K562 (cell line): ENCODE measurements around the gene SLC19A1. TPM values are rescaled to one million over a fixed set of nuclear protein-coding genes. Genes with fewer than 3 reads are reported as not detected.

Experiments used
- ATAC-seq: fragments of 200-7000 bp; cut with Tn5 transposase; 3 replicates; pipeline ENCODE4 v1.9.1; 2020; ENCODE audit warnings: moderate library complexity
- BruUV-seq: library from RNA; stranded (reverse); fragments of 400-500 nt; replicated peaks from 2 replicates; lab custom pipeline; 2021; lab: Mats Ljungman, UMichigan
- CTCF ChIA-PET: fragments of 300-600 bp; formaldehyde crosslinking; extraction: SDS; loops from one replicate; lab custom pipeline; 2021; ENCODE audit warnings: low intra/inter-chr PET ratio; lab: Yijun Ruan, JAX
- POLR2A ChIA-PET: fragments of 300-600, 350-650 bp; sonication (Branson Sonifier 250); formaldehyde crosslinking; extraction: SDS; loops from one replicate; lab custom pipeline; 2021; ENCODE audit warnings: antibody characterized with exemption, inconsistent platforms; lab: Yijun Ruan, JAX
- DNase-seq, 4 experiments: peaks; one replicate each; pipeline versions ENCODE4 v3.0.0 to v3.0.0-alpha.2; 2011 to 2018; ENCODE audit warnings: low spot score in 3 of 4, mixed read lengths in 3 of 4; ENCODE audit errors: extremely low read depth in 1 of 4
- FAIRE-seq: peaks from 2 replicates; lab custom pipeline; 2011; peaks lifted over from hg19 to GRCh38; lab: Jason Lieb, UNC
- H2AFZ ChIP-seq: 2 replicates; pipeline ENCODE4 v1.6.0; 2011; ENCODE audit warnings: low read depth, low read length, control low read depth, inconsistent platforms
- H3K27ac ChIP-seq: fragments of 200-600 bp; 3 replicates; pipeline ENCODE4 v1.8.0; 2011; ENCODE audit warnings: low read depth, mild to moderate bottlenecking, control low read depth, inconsistent platforms, low read length, moderate library complexity, mixed read lengths; ENCODE audit errors: extremely low read depth
- H3K27me3 ChIP-seq, 2 experiments: fragments of 300-600 bp in 1 of 2; 2 replicates in 1 of 2; 3 replicates in 1 of 2; pipeline versions ENCODE4 v1.6.0 to v1.8.0; 2011; ENCODE audit warnings: inconsistent platforms in 2 of 2, low read length in 2 of 2, mild to moderate bottlenecking in 1 of 2, mixed read lengths in 1 of 2, moderate library complexity in 1 of 2; ENCODE audit not compliant: control insufficient read depth in 2 of 2, insufficient read depth in 2 of 2
- H3K36me3 ChIP-seq: fragments of 300-600 bp; 3 replicates; pipeline ENCODE4 v1.8.0; 2011; ENCODE audit warnings: mild to moderate bottlenecking, low read length, inconsistent platforms; ENCODE audit not compliant: control insufficient read depth, insufficient read depth
- H3K4me1 ChIP-seq, 2 experiments: fragments of 200-600 bp in 1 of 2; replicated peaks in 1 of 2; 2 replicates in 1 of 2; 3 replicates in 1 of 2; pipeline versions ENCODE4 v1.5.1 to v1.8.0; 2011; ENCODE audit warnings: inconsistent platforms in 2 of 2, low read length in 2 of 2, mild to moderate bottlenecking in 1 of 2, mixed read lengths in 1 of 2, moderate library complexity in 1 of 2; ENCODE audit not compliant: control insufficient read depth in 2 of 2, insufficient read depth in 2 of 2
- H3K4me2 ChIP-seq: 2 replicates; pipeline ENCODE4 v1.6.1; 2011; ENCODE audit warnings: low read length, control low read depth, inconsistent platforms, mixed read lengths; ENCODE audit not compliant: insufficient read depth
- H3K4me3 ChIP-seq: fragments of 200-600 bp; sonication (generic), shearing (Covaris generic); 2 replicates; pipeline ENCODE4 v1.5.1; 2016; ENCODE audit warnings: control low read depth, inconsistent platforms
- H3K79me2 ChIP-seq: fragments of 200-600 bp; 3 replicates; pipeline ENCODE4 v1.8.0; 2011; ENCODE audit warnings: low read length, inconsistent platforms; ENCODE audit not compliant: control insufficient read depth, insufficient read depth
- H3K9ac ChIP-seq, 2 experiments: 2 replicates each; pipeline versions ENCODE4 v1.6.0 to v1.6.1; 2011; ENCODE audit warnings: low read depth in 2 of 2, low read length in 2 of 2, control low read depth in 1 of 2, inconsistent platforms in 1 of 2, mild to moderate bottlenecking in 1 of 2, mixed read lengths in 1 of 2; ENCODE audit not compliant: insufficient read depth in 1 of 2
- H3K9me1 ChIP-seq: one replicate; pipeline ENCODE4 v1.6.0; 2011; ENCODE audit warnings: inconsistent platforms, mild to moderate bottlenecking, low read length, moderate library complexity; ENCODE audit not compliant: control insufficient read depth, insufficient read depth
- H3K9me3 ChIP-seq: replicated peaks from 2 replicates; pipeline ENCODE4 v1.5.1; 2011; ENCODE audit warnings: low read depth, low read length, inconsistent platforms; ENCODE audit not compliant: control insufficient read depth, insufficient read depth
- H4K20me1 ChIP-seq: replicated peaks from 2 replicates; pipeline ENCODE4 v1.6.1; 2011; ENCODE audit warnings: low read length, inconsistent platforms, mixed read lengths; ENCODE audit not compliant: control insufficient read depth, insufficient read depth
- CREM ChIP-seq: IDR thresholded peaks from 2 replicates; pipeline ENCODE4 v1.6.1; 2014; ENCODE audit warnings: antibody characterized with exemption, low read depth
- ELF2 ChIP-seq: fragments of 250-450 bp; sonication (Bioruptor Pico); IDR thresholded peaks from 2 replicates; pipeline ENCODE4 v1.5.0; 2021; ENCODE audit warnings: mild to moderate bottlenecking
- FOSL1 ChIP-seq: fragments of 200-800 bp; sonication (Bioruptor generic); conservative IDR thresholded peaks from 2 replicates; pipeline ENCODE4 v1.6.1; 2016; ENCODE audit warnings: missing genetic modification characterization, missing compliant biosample characterization
- NFIC ChIP-seq: fragments of 450-650 bp; IDR thresholded peaks from 2 replicates; pipeline ENCODE4 v1.6.1; 2017; ENCODE audit warnings: mild to moderate bottlenecking, inconsistent platforms
- NR3C1 ChIP-seq: sonication (generic); formaldehyde crosslinking; IDR thresholded peaks from 2 replicates; pipeline ENCODE4 v1.8.1; 2022; ENCODE audit warnings: missing genetic modification reagents
- RB1 ChIP-seq: fragments of 450-650 bp; IDR thresholded peaks from 2 replicates; pipeline ENCODE4 v1.6.1; 2017; ENCODE audit warnings: low read depth, mild to moderate bottlenecking
- TAF9B ChIP-seq: fragments of 450-650 bp; IDR thresholded peaks from 2 replicates; pipeline ENCODE4 v1.6.1; 2018; ENCODE audit warnings: mild to moderate bottlenecking; ENCODE audit not compliant: partially characterized antibody
- TAL1 ChIP-seq: fragments of 450-650 bp; IDR thresholded peaks from 2 replicates; pipeline ENCODE4 v1.6.1; 2016; ENCODE audit warnings: mild to moderate bottlenecking
- TARDBP ChIP-seq: fragments of 450-650 bp; IDR thresholded peaks from 2 replicates; pipeline ENCODE4 v1.6.1; 2016
- ZNF23 ChIP-seq: fragments of 250-450 bp; sonication (Bioruptor Pico); IDR thresholded peaks from 2 replicates; pipeline ENCODE4 v1.4.0; 2020; ENCODE audit warnings: mild to moderate bottlenecking
- ZNF316 ChIP-seq: fragments of 450-650 bp; IDR thresholded peaks from 2 replicates; pipeline ENCODE4 v1.6.1; 2016
- ZNF347 ChIP-seq: fragments of 450-650 bp; formaldehyde crosslinking; IDR thresholded peaks from 2 replicates; pipeline ENCODE4 v1.4.0; 2020; ENCODE audit warnings: low read depth, mild to moderate bottlenecking, moderate library complexity
- ZNF41 ChIP-seq: fragments of 250-450 bp; sonication (Bioruptor Pico); conservative IDR thresholded peaks from 2 replicates; pipeline ENCODE4 v1.4.0; 2020; ENCODE audit warnings: mild to moderate bottlenecking
- WGBS: fragments of 100-300 bp; shearing (Covaris generic); methylation state at CpG from one replicate; pipeline ENCODE4 v1.1.6; 2016; ENCODE audit warnings: low coverage, mixed read lengths; ENCODE audit not compliant: insufficient coverage; ENCODE audit errors: missing lambda C conversion rate; 5-methylcytosine and 5-hydroxymethylcytosine counted together
- in situ Hi-C: fragments of 300-500 bp; cut with MboI; formaldehyde crosslinking; loops from 4 replicates; pipeline ENCODE4 v1.15.0; 2018; ENCODE audit warnings: inconsistent platforms, mixed read lengths
- intact Hi-C: fragments of 100-400 bp; cut with micrococcal nuclease; formaldehyde crosslinking; loops from 2 replicates; pipeline ENCODE4 v1.14.2; 2022
- polyA plus RNA-seq, 8 experiments: library from polyadenylated mRNA; depleted of rRNA in 4 of 8; stranded (reverse) in 5 of 8; unstranded in 3 of 8; fragments of >200 nt; fragmentation: Nextera tagmentation in 2 of 8; fragmentation: Illumina TruSeq in 1 of 8; extraction: Ambion mirVana in 2 of 8; extraction: Trizol in 1 of 8; gene quantifications; 2 replicates each; pipeline versions ENCODE4 v1.2.1 to v1.2.3, GENCODE V29; 2011 to 2014; ENCODE audit warnings: inconsistent platforms in 1 of 8, missing spikeins in 1 of 8
- total RNA-seq, 7 experiments: library from RNA; depleted of rRNA in 6 of 7; stranded (reverse); fragments of >200 nt in 6 of 7; fragmentation: Illumina TruSeq in 2 of 7; extraction: Trizol in 2 of 7; gene quantifications; 2 replicates each; pipeline versions ENCODE4 v1.2.1 to v1.2.3, GENCODE V29; 2011 to 2021; ENCODE audit warnings: low replicate concordance in 1 of 7
- TF ChIP-seq, protein P1 (sequence below): IDR thresholded peaks from 2 replicates; pipeline ENCODE4 v1.6.1; 2012; ENCODE audit warnings: low read depth, low read length, improper control_type of control experiment, borderline replicate concordance
- TF ChIP-seq, protein P2 (sequence below): fragments of 450-650 bp; conservative IDR thresholded peaks from 2 replicates; pipeline ENCODE4 v1.6.1; 2016; ENCODE audit warnings: missing genetic modification characterization, low read depth, mild to moderate bottlenecking, control low read depth, missing compliant biosample characterization
- TF ChIP-seq, protein P3 (sequence below): fragments of 450-650 bp; formaldehyde crosslinking; IDR thresholded peaks from 2 replicates; pipeline ENCODE4 v1.4.0; 2020; ENCODE audit warnings: mild to moderate bottlenecking
- TF ChIP-seq, protein P4 (sequence below): fragments of 450-650 bp; IDR thresholded peaks from 2 replicates; pipeline ENCODE4 v1.6.1; 2016; ENCODE audit warnings: antibody characterized with exemption
- TF ChIP-seq, protein P5 (sequence below): fragments of 450-650 bp; IDR thresholded peaks from 2 replicates; pipeline ENCODE4 v1.6.1; 2017; ENCODE audit warnings: antibody characterized with exemption

The SLC19A1 gene
- total and polyA plus RNA-seq, 9 of the 15 experiments (the other 6 are each of a cell fraction or from before 2014, with no cell fraction given) = 0.65 to 88.7 (median 12.0) TPM

DNA sequence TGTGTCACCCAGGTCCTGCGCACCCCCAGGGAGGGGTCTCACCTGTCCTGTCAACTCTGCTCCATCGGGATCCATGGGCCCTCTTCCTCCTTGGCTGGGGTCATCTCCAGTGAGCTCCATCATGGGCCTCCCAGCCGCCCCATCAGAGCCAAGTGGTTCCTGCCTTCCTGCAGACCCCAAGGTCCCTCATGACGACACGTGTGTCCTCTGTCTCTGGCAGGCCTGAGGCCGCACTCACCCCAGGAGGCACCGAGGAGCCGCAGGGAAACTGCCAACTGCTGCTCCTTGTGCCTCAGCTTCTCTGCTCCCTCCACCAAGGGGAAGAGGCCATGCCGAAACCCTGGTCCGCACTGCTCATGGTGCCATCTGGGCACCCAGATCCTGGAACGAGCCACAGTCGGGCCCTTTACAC lies 90.5 kb downstream of the SLC19A1 start:
- POLR2A ChIA-PET = interaction anchor here (0.6 kb wide), 3 partner anchors 10 to 323 kb away, joined by 3 to 4 read pairs (median 3); no protein-coding TSS in a partner anchor
- Histone ChIP-seq H3K4me1 (peaks cover 0 to 54% of the 10 kb centered on the region in 2 experiments; a peak in 1 of 5 replicates), H4K20me1 (peaks cover 18% of the 10 kb centered on the region; the same call in 1 of the 2 replicates), H3K27me3 (peaks cover 0 to 7% of the 10 kb centered on the region in 2 experiments; a peak in 2 of 5 replicates), H3K9ac (no peak overlapping the region), H3K4me2 (no peak overlapping the region), H2AFZ (no peak overlapping the region), H3K79me2 (no peaks in the 10 kb centered on the region), H3K9me1 (no peaks in the 10 kb centered on the region), H3K9me3 (peaks cover 14% of the 10 kb centered on the region), H3K27ac (no peak overlapping the region)
- in situ Hi-C loops (no loop called here), intact Hi-C loops (no loop called here)
- DNase-seq = no peak
- no peak for FAIRE-seq
- no peak for ATAC-seq
- WGBS = 66% methylated on average over 12 of the region's 12 CpGs
- BruUV-seq = no TSS peak
- TF ChIP-seq, protein P1, sequence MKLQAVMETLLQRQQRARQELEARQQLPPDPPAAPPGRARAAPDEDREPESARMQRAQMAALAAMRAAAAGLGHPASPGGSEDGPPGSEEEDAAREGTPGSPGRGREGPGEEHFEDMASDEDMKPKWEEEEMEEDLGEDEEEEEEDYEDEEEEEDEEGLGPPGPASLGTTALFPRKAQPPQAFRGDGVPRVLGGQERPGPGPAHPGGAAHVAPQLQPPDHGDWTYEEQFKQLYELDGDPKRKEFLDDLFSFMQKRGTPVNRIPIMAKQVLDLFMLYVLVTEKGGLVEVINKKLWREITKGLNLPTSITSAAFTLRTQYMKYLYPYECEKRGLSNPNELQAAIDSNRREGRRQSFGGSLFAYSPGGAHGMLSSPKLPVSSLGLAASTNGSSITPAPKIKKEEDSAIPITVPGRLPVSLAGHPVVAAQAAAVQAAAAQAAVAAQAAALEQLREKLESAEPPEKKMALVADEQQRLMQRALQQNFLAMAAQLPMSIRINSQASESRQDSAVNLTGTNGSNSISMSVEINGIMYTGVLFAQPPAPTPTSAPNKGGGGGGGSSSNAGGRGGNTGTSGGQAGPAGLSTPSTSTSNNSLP = no peak
- no peak for TF ChIP-seq ZNF41 (CRISPR knock-in tag)
- no peak for TF ChIP-seq RB1
- TF ChIP-seq, protein P2, sequence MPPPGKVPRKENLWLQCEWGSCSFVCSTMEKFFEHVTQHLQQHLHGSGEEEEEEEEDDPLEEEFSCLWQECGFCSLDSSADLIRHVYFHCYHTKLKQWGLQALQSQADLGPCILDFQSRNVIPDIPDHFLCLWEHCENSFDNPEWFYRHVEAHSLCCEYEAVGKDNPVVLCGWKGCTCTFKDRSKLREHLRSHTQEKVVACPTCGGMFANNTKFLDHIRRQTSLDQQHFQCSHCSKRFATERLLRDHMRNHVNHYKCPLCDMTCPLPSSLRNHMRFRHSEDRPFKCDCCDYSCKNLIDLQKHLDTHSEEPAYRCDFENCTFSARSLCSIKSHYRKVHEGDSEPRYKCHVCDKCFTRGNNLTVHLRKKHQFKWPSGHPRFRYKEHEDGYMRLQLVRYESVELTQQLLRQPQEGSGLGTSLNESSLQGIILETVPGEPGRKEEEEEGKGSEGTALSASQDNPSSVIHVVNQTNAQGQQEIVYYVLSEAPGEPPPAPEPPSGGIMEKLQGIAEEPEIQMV (tag) = no peak
- no peak for TF ChIP-seq NFIC
- no peak for TF ChIP-seq TAF9B
- TF ChIP-seq ZNF316 = no peak
- TF ChIP-seq, protein P3, sequence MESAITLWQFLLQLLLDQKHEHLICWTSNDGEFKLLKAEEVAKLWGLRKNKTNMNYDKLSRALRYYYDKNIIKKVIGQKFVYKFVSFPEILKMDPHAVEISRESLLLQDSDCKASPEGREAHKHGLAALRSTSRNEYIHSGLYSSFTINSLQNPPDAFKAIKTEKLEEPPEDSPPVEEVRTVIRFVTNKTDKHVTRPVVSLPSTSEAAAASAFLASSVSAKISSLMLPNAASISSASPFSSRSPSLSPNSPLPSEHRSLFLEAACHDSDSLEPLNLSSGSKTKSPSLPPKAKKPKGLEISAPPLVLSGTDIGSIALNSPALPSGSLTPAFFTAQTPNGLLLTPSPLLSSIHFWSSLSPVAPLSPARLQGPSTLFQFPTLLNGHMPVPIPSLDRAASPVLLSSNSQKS = no peak
- TF ChIP-seq TAL1 = no peak
- TF ChIP-seq ZNF347 = no peak
- TF ChIP-seq ZNF23 (CRISPR knock-in tag) = no peak
- no peak for TF ChIP-seq ELF2 (CRISPR knock-in tag)
- no peak for TF ChIP-seq NR3C1
- TF ChIP-seq CREM = no peak
- no peak for TF ChIP-seq TARDBP
- TF ChIP-seq, protein P4, sequence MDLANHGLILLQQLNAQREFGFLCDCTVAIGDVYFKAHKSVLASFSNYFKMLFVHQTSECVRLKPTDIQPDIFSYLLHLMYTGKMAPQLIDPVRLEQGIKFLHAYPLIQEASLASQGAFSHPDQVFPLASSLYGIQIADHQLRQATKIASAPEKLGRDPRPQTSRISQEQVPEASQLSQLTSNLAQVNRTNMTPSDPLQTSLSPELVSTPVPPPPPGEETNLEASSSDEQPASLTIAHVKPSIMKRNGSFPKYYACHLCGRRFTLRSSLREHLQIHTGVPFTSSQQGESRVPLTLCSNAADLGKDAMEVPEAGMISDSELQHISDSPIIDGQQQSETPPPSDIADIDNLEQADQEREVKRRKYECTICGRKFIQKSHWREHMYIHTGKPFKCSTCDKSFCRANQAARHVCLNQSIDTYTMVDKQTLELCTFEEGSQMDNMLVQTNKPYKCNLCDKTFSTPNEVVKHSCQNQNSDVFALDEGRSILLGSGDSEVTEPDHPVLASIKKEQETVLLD = no peak
- TF ChIP-seq, protein P5, sequence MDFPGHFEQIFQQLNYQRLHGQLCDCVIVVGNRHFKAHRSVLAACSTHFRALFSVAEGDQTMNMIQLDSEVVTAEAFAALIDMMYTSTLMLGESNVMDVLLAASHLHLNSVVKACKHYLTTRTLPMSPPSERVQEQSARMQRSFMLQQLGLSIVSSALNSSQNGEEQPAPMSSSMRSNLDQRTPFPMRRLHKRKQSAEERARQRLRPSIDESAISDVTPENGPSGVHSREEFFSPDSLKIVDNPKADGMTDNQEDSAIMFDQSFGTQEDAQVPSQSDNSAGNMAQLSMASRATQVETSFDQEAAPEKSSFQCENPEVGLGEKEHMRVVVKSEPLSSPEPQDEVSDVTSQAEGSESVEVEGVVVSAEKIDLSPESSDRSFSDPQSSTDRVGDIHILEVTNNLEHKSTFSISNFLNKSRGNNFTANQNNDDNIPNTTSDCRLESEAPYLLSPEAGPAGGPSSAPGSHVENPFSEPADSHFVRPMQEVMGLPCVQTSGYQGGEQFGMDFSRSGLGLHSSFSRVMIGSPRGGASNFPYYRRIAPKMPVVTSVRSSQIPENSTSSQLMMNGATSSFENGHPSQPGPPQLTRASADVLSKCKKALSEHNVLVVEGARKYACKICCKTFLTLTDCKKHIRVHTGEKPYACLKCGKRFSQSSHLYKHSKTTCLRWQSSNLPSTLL = no peak
- TF ChIP-seq FOSL1 = no peak
- TF ChIP-seq, all 486 proteins: peak for 0
- Histone ChIP-seq H3K4me3 (no peak overlapping the region), H3K36me3 (no peaks in the 10 kb centered on the region; the same call in 2 of the 3 replicates)
- CTCF ChIA-PET = no interaction called here
